Germinal center (tissue), 1 donor: ENCODE results near the gene OR14K1.
"Not testable (repeated sequence)": the region's sequence is repeated elsewhere in the genome, so short reads cannot be mapped to it uniquely, and the experiment has no call there.

Source experiments
- DNase-seq: peaks from one replicate; pipeline ENCODE4 v3.0.0; 2012; ENCODE audit warnings: mixed read lengths, low spot score

Gene OR14K1

DNA sequence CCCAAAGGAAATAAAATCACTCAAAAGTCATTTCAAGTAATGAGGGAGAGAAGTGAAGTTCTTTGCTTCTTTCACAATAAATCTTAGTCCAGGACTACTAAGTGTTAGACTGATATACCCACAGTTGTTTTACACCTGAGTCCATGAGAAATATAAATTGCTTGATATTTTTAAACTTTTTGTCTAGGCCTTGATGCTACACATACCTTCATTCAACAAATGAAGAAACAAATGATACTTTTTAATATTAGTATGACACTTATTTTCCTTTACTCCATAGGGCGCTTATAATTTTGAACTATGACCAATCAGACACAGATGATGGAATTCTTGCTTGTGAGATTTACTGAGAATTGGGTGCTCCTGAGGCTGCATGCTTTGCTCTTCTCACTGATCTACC lies at the start of gene OR14K1:
Gene OR14K1 (plus strand): TSS at position 301 of the 400 bp plus-strand sequence. CDS start 0 bp downstream, at position 301.
- DNase-seq, result no peak

GRCh38 chr1:247701338-247701737 lies 37.1 kb upstream of the OR14K1 start:
- no peak for DNase-seq

- DNase-seq, result not testable (repeated sequence)
Observed at GRCh38 chr1:247710681-247711080, 27.7 kb upstream of the OR14K1 start.

- DNase-seq, result no peak
Observed at GRCh38 chr1:247713753-247714152, 24.7 kb upstream of the OR14K1 start.

DNA sequence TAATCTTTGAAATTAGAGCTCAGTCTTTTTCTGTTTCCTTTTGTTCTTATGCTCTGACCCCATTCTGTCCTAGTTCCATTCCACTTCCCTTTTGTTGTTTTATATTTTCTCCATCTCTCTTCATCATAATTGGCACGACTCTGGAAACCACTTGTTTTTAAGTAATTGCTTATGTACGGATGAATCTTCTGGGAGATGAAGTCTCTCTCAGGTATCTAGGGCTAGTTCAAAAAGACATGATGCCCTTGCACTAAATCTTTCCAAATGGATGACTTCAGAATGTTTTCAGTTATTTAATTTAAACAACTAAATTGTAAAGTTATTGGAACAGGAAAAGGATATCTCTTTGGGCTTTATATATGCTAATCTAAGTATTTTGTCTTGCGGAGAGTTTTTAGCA lies 21.9 kb upstream of the OR14K1 start, which contains the start of gene OR6F1:
Gene OR6F1 (minus strand): TSS at position 101 of the 400 bp plus-strand sequence. CDS start 3,891 bp downstream, outside the sequence.
- DNase-seq, result no peak

- no peak for DNase-seq
Observed at GRCh38 chr1:247721222-247721621, 17.2 kb upstream of the OR14K1 start.

GRCh38 chr1:247740721-247741120 lies 2.3 kb downstream of the OR14K1 start:
- DNase-seq, result no peak

- DNase-seq, result no peak
Observed at GRCh38 chr1:247741756-247742155, 3.3 kb downstream of the OR14K1 start.

DNA sequence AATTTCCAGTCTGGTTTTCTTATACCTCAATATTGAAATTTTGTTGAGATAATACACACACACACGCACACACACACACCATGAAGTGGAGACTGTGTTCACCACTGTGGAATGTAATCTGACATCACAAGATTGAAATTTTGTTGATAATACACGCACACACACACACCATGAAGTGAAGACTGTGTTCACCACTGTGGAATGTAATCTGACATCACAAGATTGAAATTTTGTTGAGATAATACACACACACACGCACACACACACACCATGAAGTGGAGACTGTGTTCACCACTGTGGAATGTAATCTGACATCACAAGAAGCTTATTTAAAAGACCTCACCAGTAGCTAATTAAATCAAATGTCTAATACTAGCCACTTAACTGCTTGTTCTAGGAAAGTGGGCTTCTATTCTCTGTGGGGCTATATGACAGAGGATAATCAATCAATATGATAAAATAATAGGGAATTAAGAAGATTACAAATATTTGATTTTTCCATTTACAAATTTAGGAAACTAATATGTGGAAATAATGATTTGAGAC lies 3.9 kb downstream of the OR14K1 start:
- DNase-seq, result not testable (repeated sequence)

DNA sequence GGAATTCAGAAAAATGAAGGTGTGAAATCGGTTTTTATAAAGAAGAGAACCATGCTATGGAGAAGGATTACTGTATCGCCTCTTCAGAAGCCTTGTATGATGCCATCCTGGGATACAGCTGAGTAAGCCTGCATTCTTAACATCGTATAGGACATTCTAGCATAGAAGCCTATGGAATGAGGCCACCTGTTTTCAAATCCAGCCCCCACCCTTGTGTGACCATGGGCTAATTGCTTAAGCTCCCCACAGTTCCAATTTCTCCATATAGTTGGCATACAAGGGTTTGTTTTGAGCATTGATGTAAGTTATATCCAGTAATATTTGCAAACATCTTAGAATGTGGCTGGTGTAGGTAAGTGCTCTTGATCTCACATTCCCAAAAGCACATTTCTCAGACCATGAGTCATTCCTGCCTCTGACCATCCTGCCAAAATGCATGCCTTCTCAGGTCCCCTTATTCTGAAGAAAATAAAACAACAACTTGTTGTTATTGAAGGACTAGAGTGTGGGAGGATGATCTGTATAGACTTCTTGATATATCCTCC lies 8.0 kb downstream of the OR14K1 start:
- DNase-seq, result no peak

DNA sequence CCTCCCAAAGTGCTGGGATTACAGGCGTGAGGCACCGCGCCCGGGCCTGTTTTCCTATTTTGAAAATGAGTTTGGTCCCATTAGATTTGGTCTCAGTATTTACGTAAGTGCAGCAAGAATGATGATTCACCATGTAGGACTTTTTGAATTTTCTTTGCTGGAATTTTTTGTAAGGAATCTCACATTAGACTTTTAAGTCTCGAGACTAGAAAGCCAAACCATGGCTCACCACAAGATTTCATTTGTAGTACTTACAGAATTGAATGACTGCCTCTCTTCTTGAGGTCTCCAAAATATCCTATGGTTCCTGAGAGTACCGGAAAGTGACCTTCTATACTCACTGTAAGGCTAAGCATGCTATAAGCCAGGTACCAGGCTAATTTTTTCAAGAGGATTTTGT lies 9.2 kb downstream of the OR14K1 start:
- DNase-seq, result no peak

DNA sequence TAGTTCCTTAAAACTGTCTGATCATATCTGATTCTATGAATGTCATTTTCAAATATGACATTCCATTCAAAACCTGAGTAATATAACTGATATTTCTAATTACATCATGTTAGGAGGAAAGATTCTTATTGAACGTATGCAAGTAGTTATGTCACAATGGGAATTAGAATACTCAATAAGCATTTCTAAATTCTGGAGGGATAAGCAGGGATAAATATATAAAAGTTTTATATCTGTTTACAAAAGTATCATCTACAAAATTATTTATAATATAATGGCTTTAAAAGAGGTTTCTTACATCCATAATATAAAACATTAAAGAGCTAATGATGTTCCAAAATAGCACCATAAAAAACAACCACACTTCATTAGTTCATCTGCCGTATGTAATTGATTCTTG lies 9.6 kb downstream of the OR14K1 start, which contains the start of gene OR14A2:
Gene OR14A2 (minus strand): TSS at position 101 of the 400 bp plus-strand sequence.
- no peak for DNase-seq

- DNase-seq, result no peak
Observed at GRCh38 chr1:247749870-247750269, 11.5 kb downstream of the OR14K1 start.

DNA sequence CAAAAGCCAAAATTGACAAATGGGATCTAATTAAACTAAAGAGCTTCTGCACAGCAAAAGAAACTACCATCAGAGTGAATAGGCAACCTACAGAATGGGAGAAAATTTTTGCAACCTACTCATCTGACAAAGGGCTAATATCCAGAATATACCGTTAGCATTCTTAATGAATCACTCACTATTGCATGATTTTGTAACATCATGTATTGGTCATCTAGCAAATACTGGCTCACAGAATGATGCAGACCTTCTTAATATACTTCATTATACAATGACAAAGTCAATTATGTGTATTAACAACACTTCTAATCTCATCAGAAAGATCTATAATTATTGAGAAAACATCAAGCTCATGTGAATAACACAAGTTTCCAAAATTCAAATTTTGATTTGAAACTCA lies 15.9 kb downstream of the OR14K1 start:
- DNase-seq, result not testable (repeated sequence)

DNA sequence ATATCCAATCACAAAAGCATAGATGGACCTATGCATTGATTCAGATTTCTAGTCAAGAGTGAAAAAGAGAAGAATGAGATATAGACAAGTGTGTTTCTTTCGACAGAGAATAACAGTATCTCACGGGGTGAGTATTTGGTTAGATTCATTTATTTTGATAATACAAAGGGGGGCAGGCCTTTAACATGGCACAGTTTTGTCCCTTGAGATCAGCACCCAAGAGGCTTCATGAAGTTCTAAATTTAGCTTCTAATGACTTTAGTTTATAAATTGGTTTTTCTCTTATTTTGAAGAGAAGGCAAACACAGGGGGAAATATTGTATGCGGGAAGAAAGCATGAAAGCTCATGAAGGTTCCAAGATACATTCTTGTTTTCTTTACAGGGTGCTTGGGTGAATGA lies 22.0 kb downstream of the OR14K1 start, which contains the start of gene OR1C1:
Gene OR1C1 (minus strand): TSS at position 101 of the 400 bp plus-strand sequence. CDS start 2,150 bp downstream, outside the sequence.
- no peak for DNase-seq

- no peak for DNase-seq
Observed at GRCh38 chr1:247769603-247770002, 31.2 kb downstream of the OR14K1 start.
